ENCODE measurements around the gene VIL1.

The VIL1 gene

GRCh38 chr2:218406949-218407618 is 11.8 kb upstream of the VIL1 start:
- peak; percentile 32 for DNase-seq

GRCh38 chr2:218407717-218408116 is 11.2 kb upstream of the VIL1 start:
- no peak for DNase-seq

- DNase-seq, result no peak
Measured at GRCh38 chr2:218418321-218418716, 604 bp upstream of the VIL1 start.

- DNase-seq, result no peak
Measured at GRCh38 chr2:218419630-218420216, 800 bp downstream of the VIL1 start.

GRCh38 chr2:218421027-218421426 is 2.1 kb downstream of the VIL1 start:
- DNase-seq, result no peak

GRCh38 chr2:218422403-218423086 is 3.6 kb downstream of the VIL1 start:
- DNase-seq, result no peak

GRCh38 chr2:218423584-218423983 is 4.7 kb downstream of the VIL1 start:
- no peak for DNase-seq

- DNase-seq, result no peak
Measured at GRCh38 chr2:218425531-218425930, 6.6 kb downstream of the VIL1 start.

- no peak for DNase-seq
Measured at GRCh38 chr2:218427741-218428140, 8.8 kb downstream of the VIL1 start.

- DNase-seq, result no peak
Measured at GRCh38 chr2:218428846-218429558, 10.1 kb downstream of the VIL1 start.

GRCh38 chr2:218429911-218430692 is 11.2 kb downstream of the VIL1 start:
- DNase-seq, result no peak

GRCh38 chr2:218430721-218431120 is 11.8 kb downstream of the VIL1 start:
- no peak for DNase-seq

GRCh38 chr2:218431878-218432277 is 13.0 kb downstream of the VIL1 start:
- DNase-seq, result no peak

GRCh38 chr2:218432676-218433365 is 13.9 kb downstream of the VIL1 start:
- no peak for DNase-seq

- no peak for DNase-seq
Measured at GRCh38 chr2:218434456-218434855, 15.5 kb downstream of the VIL1 start.

- no peak for DNase-seq
Measured at GRCh38 chr2:218435003-218435982, 16.4 kb downstream of the VIL1 start.

- no peak for DNase-seq
Measured at GRCh38 chr2:218436992-218437391, 18.1 kb downstream of the VIL1 start.

- DNase-seq, result no peak
Measured at GRCh38 chr2:218437969-218438368, 19.0 kb downstream of the VIL1 start.

GRCh38 chr2:218438596-218438995 is 19.7 kb downstream of the VIL1 start:
- DNase-seq, result no peak

- no peak for DNase-seq
Measured at GRCh38 chr2:218444692-218445357, 25.9 kb downstream of the VIL1 start.

Measured in stimulated activated naive CD4-positive, alpha-beta T cell treated with Interleukin-2 at 50 U/mL for 16 hours (primary cell).